ENCODE measurements around the gene MEX3D. TPM values are rescaled to one million over a fixed set of nuclear protein-coding genes. Genes with fewer than 3 reads are reported as not detected.

The MEX3D gene
- total RNA-seq, 2 experiments from 2014 or later, result 6.1 to 6.5 TPM

- H3K27ac Mint-ChIP-seq, result no peak overlapping the region
- H3K4me1 Mint-ChIP-seq, result no peaks in the 10 kb centered on the region
- peaks cover 13% of the 10 kb centered on the region for H3K27me3 Mint-ChIP-seq
- no peaks in the 10 kb centered on the region for H3K36me3 Mint-ChIP-seq
- peak overlapping the region; percentile 25 for H3K4me3 Mint-ChIP-seq
- DNase-seq, result peak; percentile 17
- H3K9me3 Mint-ChIP-seq, result no peaks in the 10 kb centered on the region
These were observed 843 bp downstream of the MEX3D start for GRCh38 chr19:1567116-1567847.

- no peak overlapping the region for H3K4me3 Mint-ChIP-seq
- no peaks in the 10 kb centered on the region for H3K9me3 Mint-ChIP-seq
- no peak overlapping the region for H3K27ac Mint-ChIP-seq
- peaks cover 13% of the 10 kb centered on the region for H3K27me3 Mint-ChIP-seq
- H3K4me1 Mint-ChIP-seq, result no peaks in the 10 kb centered on the region
- no peaks in the 10 kb centered on the region for H3K36me3 Mint-ChIP-seq
- DNase-seq, result no peak
These were observed 1.6 kb downstream of the MEX3D start for GRCh38 chr19:1566392-1567115.

DNA sequence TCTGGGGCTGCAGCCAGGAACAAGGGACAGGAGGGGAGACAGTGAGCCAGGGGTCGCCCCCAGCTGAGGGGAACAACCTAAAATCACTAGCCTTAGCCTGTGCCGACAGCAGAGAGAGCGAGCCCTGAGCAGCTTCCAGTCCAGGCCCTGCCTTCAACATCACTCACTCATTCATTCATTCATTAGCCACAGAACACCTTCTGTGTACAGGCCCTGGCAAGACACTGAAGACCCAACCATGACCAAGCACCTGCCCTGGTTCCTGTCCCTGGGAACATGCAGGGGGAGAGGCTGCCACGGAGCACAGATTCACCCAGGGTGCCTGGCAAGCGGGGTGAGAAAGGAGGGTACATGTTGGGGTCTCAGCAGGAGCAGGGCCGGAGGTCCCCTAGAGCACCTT is 4.9 kb downstream of the MEX3D start:
- no peaks in the 10 kb centered on the region for H3K27me3 Mint-ChIP-seq
- no peak for DNase-seq
- no peaks in the 10 kb centered on the region for H3K4me1 Mint-ChIP-seq
- no peak overlapping the region for H3K4me3 Mint-ChIP-seq
- H3K36me3 Mint-ChIP-seq, result no peaks in the 10 kb centered on the region
- no peak overlapping the region for H3K27ac Mint-ChIP-seq
- no peaks in the 10 kb centered on the region for H3K9me3 Mint-ChIP-seq

- H3K27me3 Mint-ChIP-seq, result no peaks in the 10 kb centered on the region
- H3K36me3 Mint-ChIP-seq, result no peaks in the 10 kb centered on the region
- no peaks in the 10 kb centered on the region for H3K9me3 Mint-ChIP-seq
- DNase-seq, result no peak
- H3K27ac Mint-ChIP-seq, result no peak overlapping the region
- no peaks in the 10 kb centered on the region for H3K4me1 Mint-ChIP-seq
- no peak overlapping the region for H3K4me3 Mint-ChIP-seq
These were observed 6.8 kb downstream of the MEX3D start for GRCh38 chr19:1561236-1561842.

DNA sequence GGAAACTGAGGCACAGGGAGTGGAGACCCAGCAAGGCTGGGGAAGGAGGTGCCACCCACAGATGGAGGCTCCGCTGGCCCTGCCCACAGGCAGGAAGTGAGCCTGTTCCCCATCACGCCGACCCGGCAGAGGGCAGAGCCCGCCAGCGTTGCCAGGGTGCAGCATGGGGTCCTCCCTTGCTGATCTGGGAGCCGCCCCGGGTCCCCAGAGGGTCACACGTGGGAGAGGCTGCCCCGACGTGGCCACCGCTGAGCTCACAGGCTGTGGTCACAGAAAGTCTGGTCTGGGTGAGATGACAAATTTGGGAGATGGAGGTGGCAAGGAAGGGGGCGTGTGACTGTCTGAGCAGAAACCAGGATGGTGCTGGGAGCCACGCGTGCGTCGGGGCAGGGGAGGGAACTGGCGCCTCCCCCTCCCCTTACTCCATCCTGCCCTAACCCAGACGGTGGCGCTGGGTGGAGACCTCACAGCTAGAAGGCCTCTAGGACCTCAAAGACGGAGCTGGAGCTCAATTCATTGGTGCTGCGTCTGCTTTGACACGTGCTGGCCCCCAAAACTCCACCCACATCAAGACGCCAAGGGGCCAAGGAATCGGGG is 7.7 kb downstream of the MEX3D start:
- Mint-ChIP-seq H3K9me3 (no peaks in the 10 kb centered on the region), H3K27ac (no peak overlapping the region), H3K4me3 (no peak overlapping the region), H3K36me3 (no peaks in the 10 kb centered on the region), H3K27me3 (no peaks in the 10 kb centered on the region), H3K4me1 (no peaks in the 10 kb centered on the region)
- no peak for DNase-seq

DNA sequence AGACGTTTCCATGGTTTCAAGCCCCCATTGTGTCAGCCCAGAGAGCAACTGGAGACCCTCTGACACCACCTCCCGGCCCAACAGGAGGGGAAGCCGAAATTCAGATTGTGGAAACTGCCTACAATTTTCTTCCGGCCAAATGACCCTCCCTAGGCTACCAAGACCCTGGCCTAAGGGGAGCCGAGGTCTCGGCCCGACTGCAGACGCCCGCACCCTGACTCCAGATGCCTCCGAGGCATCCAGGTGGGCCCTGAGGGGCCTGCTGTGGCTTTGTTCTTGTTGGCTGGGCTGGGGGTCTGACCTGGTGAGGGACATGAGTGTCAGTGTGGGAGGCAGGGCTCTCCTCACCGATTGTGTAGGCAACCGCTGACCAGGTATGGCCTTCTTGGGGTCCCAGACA is 9.6 kb downstream of the MEX3D start:
- H3K36me3 Mint-ChIP-seq, result no peaks in the 10 kb centered on the region
- no peaks in the 10 kb centered on the region for H3K4me1 Mint-ChIP-seq
- H3K27ac Mint-ChIP-seq, result no peak overlapping the region

DNA sequence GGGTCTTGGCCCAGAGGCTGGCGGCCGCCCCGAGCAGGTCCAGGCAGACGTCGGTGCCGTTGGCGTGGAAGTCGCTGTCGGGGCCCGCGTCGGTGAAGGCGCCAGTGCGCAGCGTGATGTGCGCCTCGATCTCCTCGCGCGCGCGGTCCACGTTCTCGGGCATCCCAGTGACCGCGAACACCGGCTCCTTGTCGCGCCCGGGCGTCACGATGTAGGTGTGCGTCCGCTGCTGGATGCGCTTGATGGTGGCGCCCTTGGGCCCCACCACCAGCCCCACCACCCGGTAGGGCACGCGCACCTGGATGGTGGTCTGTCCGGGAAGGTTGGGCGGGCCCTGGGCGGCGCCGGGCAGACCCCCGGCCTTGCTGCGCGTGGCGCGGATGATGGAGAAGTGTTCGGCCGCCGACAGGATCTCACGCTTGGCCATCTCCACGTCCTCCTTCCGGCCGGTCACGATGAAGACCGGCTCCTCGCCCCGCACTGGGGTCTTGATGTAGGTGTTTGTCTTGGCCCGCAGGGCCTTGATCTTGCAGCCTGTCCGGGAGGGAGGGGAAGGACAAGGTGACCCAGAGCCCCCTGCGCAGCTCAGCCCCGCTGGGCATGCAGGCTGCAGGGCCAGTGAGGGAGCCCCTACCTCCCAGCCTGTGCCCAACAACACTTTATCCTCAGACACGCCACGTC is 11.6 kb downstream of the MEX3D start:
- Mint-ChIP-seq H3K4me3 (no peak overlapping the region), H3K36me3 (no peaks in the 10 kb centered on the region), H3K9me3 (no peaks in the 10 kb centered on the region), H3K4me1 (no peaks in the 10 kb centered on the region), H3K27me3 (peaks cover 7% of the 10 kb centered on the region), H3K27ac (no peak overlapping the region)
- no peak for DNase-seq

More for the DNA sequence above, 9.6 kb downstream of the MEX3D start:
- DNase-seq, result no peak
- no peak overlapping the region for H3K4me3 Mint-ChIP-seq
- H3K27me3 Mint-ChIP-seq, result no peaks in the 10 kb centered on the region
- H3K9me3 Mint-ChIP-seq, result no peaks in the 10 kb centered on the region

- Mint-ChIP-seq H3K9me3 (no peaks in the 10 kb centered on the region), H3K27ac (no peak overlapping the region)
These were observed 12.4 kb downstream of the MEX3D start for GRCh38 chr19:1555487-1556389.

DNA sequence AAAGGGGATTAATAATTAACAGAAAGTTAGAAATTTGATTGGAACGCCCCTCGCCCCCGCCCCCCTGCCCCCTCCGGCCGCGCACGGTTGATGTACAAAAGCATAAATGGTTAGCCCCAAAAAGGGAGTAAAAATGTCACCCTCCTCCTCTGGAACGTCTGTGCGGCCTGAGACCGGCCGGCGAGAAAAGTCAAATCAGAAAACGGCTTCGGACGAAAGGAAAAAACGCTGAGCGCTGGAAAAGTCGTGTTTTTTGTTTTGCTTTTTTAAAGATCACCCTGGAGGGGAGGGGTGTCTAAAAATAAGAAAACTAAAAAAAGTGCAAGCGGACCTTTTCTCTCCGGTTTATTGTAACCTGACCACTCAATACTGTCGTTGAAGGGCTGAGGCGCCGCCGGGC is 13.2 kb downstream of the MEX3D start:
- H3K27me3 Mint-ChIP-seq, result peaks cover 9% of the 10 kb centered on the region
- no peaks in the 10 kb centered on the region for H3K9me3 Mint-ChIP-seq
- no peaks in the 10 kb centered on the region for H3K4me1 Mint-ChIP-seq

More at GRCh38 chr19:1555487-1556389, 12.4 kb downstream of the MEX3D start:
- Mint-ChIP-seq H3K4me3 (no peak overlapping the region), H3K36me3 (no peaks in the 10 kb centered on the region), H3K4me1 (no peaks in the 10 kb centered on the region), H3K27me3 (peaks cover 9% of the 10 kb centered on the region)
- DNase-seq, result no peak

DNA sequence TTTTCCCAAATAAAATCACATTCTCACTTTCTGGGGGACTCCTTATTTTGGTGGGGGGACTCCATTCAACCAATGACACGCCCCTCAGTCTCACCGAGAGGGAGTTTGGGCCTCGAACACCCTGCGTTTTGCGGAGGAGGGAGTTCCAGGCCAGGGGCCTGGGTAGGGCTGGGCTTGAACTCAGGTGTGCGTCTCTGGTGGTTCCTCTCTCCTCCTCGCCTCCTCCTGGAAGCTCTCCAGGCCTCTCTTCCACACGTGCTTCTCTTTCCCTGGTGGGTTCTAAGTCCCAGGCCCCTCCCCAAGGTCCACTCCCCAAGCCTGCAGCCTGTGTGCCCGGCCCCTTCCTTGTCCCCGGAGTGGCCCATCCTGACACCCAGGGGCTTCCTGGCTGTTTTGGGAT is 14.7 kb downstream of the MEX3D start:
- Mint-ChIP-seq H3K9me3 (no peaks in the 10 kb centered on the region), H3K27me3 (peaks cover 9% of the 10 kb centered on the region), H3K4me3 (no peak overlapping the region), H3K27ac (no peak overlapping the region), H3K36me3 (no peaks in the 10 kb centered on the region), H3K4me1 (no peaks in the 10 kb centered on the region)
- no peak for DNase-seq

More for the DNA sequence above, 13.2 kb downstream of the MEX3D start:
- no peak overlapping the region for H3K27ac Mint-ChIP-seq
- no peak for DNase-seq
- no peaks in the 10 kb centered on the region for H3K36me3 Mint-ChIP-seq
- no peak overlapping the region for H3K4me3 Mint-ChIP-seq

DNA sequence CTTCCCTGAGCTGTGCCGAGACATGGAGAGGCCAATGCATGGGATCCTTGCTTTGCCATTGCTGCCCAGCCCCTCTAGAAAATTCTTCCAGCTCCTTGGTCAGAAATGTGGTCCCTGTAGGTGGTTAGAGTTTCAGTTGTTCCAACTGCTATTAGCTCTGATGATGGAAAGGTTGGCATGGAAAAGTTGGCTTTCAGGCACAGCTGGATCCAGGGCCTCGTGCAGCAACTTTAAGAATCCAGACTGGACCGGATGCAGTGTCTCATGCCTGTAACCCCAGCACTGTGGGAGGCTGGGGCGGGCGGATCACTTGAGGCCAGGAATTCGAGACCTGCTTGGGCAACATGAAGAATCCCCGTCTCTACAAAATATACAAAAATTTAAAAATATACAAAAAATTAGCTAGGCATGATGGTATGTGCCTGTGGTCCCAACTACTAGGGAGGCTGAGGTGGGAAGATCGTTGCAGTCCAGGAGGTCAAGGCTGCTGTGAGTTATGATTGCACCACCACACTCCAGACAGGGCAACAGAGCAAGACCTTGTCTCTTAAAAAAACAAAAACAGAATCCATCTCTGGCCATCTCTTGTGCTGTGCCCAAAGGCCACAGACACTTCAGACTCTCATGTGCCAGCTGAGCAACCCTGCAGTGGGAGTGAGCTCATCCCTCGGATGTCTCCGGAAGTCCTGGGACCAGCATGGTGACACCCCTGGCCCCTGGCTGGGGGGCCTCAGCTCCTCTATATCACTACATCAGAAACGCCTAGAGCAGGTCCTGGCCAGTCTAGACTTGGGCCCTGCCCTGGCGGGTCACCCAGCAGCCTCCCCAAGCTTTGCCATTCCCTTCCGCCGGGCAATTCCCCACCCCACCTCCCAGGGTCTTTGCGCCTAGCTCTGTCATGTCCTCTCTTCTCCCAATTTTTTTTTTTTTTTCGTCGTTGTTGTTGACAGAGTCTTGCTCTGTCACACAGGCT is 16.8 kb downstream of the MEX3D start:
- DNase-seq, result no peak
- Mint-ChIP-seq H3K4me3 (no peak overlapping the region), H3K27ac (no peak overlapping the region), H3K27me3 (peaks cover 18% of the 10 kb centered on the region), H3K4me1 (no peaks in the 10 kb centered on the region), H3K9me3 (no peaks in the 10 kb centered on the region), H3K36me3 (no peaks in the 10 kb centered on the region)

GRCh38 chr19:1549332-1549945 is 18.7 kb downstream of the MEX3D start:
- H3K9me3 Mint-ChIP-seq, result no peaks in the 10 kb centered on the region
- no peak for DNase-seq
- H3K4me1 Mint-ChIP-seq, result no peaks in the 10 kb centered on the region
- no peak overlapping the region for H3K4me3 Mint-ChIP-seq
- no peak overlapping the region for H3K27ac Mint-ChIP-seq
- no peaks in the 10 kb centered on the region for H3K36me3 Mint-ChIP-seq
- peaks cover 37% of the 10 kb centered on the region for H3K27me3 Mint-ChIP-seq

All from activated naive CD8-positive, alpha-beta T cell treated with anti-CD3 and anti-CD28 coated beads for 36 hours (primary cell).